Measurements from ENCODE around the gene ZNF451.

- TF ChIP-seq CTCF (IDR thresholded peaks at IDR 0.05) (no peak), POLR2A (IDR thresholded peaks at IDR 0.05) (no peak), EP300 (IDR thresholded peaks at IDR 0.05) (no peak)
These were observed 40.7 kb downstream of the ZNF451 start for GRCh38 chr6:57130661-57131177.
